Kidney capillary endothelial cell (primary cell): ENCODE data around the gene THAP4.
A peak's percentile ranks its signal among the peaks of the same experiment; 100 is the strongest.
"Not testable (repeated sequence)": the region's sequence is repeated elsewhere in the genome, so short reads cannot be mapped to it uniquely, and the experiment has no call there.

Experiments used
- DNase-seq: peaks from one replicate; pipeline ENCODE4 v3.0.0-alpha.2; 2018; ENCODE audit warnings: low spot score

The THAP4 gene

GRCh38 chr2:241665731-241666440 lies 28.9 kb upstream of the THAP4 start:
- DNase-seq = no peak

GRCh38 chr2:241662731-241663130 lies 25.8 kb upstream of the THAP4 start:
- not testable (repeated sequence) for DNase-seq

GRCh38 chr2:241660593-241661213 lies 23.7 kb upstream of the THAP4 start:
- DNase-seq = no peak

- peak; percentile 47 for DNase-seq
Observed at GRCh38 chr2:241659150-241659739, 22.3 kb upstream of the THAP4 start.

GRCh38 chr2:241658296-241658695 lies 21.3 kb upstream of the THAP4 start:
- DNase-seq = no peak

GRCh38 chr2:241657786-241658254 lies 20.9 kb upstream of the THAP4 start:
- no peak for DNase-seq

- no peak for DNase-seq
Observed at GRCh38 chr2:241656190-241656741, 19.3 kb upstream of the THAP4 start.

GRCh38 chr2:241655516-241656189 lies 18.7 kb upstream of the THAP4 start:
- DNase-seq = no peak

- DNase-seq = no peak
Observed at GRCh38 chr2:241654551-241654950, 17.6 kb upstream of the THAP4 start.

- no peak for DNase-seq
Observed at GRCh38 chr2:241653210-241653750, 16.3 kb upstream of the THAP4 start.

GRCh38 chr2:241652722-241653121 lies 15.8 kb upstream of the THAP4 start:
- DNase-seq = no peak

- DNase-seq = no peak
Observed at GRCh38 chr2:241652142-241652541, 15.2 kb upstream of the THAP4 start.

- no peak for DNase-seq
Observed at GRCh38 chr2:241649927-241650326, 13.0 kb upstream of the THAP4 start.

- no peak for DNase-seq
Observed at GRCh38 chr2:241649404-241649803, 12.4 kb upstream of the THAP4 start.

- no peak for DNase-seq
Observed at GRCh38 chr2:241648453-241648852, 11.5 kb upstream of the THAP4 start.

GRCh38 chr2:241645915-241646645 lies 9.1 kb upstream of the THAP4 start:
- DNase-seq = no peak

- DNase-seq = no peak
Observed at GRCh38 chr2:241645056-241645914, 8.3 kb upstream of the THAP4 start.

GRCh38 chr2:241641631-241642030 lies 4.7 kb upstream of the THAP4 start:
- DNase-seq = no peak

GRCh38 chr2:241640165-241640795 lies 3.3 kb upstream of the THAP4 start:
- no peak for DNase-seq

GRCh38 chr2:241639385-241639784 lies 2.4 kb upstream of the THAP4 start:
- DNase-seq = no peak
